HG03064 (cell line): ENCODE measurements around the gene MLYCD.
A peak's percentile ranks its signal among the peaks of the same experiment; 100 is the strongest.

Source experiments
- ATAC-seq: cut with Tn5 transposase; IDR thresholded peaks from one replicate; pipeline ENCODE4 v1.9.1; 2021; ENCODE audit warnings: low read depth; ENCODE audit not compliant: unreplicated experiment

The MLYCD gene

GRCh38 chr16:83899272-83899897 lies 470 bp downstream of the MLYCD start:
- ATAC-seq = peak; percentile 46

GRCh38 chr16:83899978-83900377 lies 1.1 kb downstream of the MLYCD start:
- ATAC-seq = no peak

GRCh38 chr16:83900571-83900970 lies 1.7 kb downstream of the MLYCD start:
- no peak for ATAC-seq

- ATAC-seq = no peak
These were observed 2.2 kb downstream of the MLYCD start for GRCh38 chr16:83901101-83901500.

- no peak for ATAC-seq
These were observed 4.8 kb downstream of the MLYCD start for GRCh38 chr16:83903751-83904150.

- ATAC-seq = no peak
These were observed 7.8 kb downstream of the MLYCD start for GRCh38 chr16:83906683-83907082.

- ATAC-seq = no peak
These were observed 8.2 kb downstream of the MLYCD start for GRCh38 chr16:83907111-83907510.

- ATAC-seq = no peak
These were observed 8.8 kb downstream of the MLYCD start for GRCh38 chr16:83907631-83908250.

- no peak for ATAC-seq
These were observed 9.9 kb downstream of the MLYCD start for GRCh38 chr16:83908798-83909197.

- no peak for ATAC-seq
These were observed 12.4 kb downstream of the MLYCD start for GRCh38 chr16:83911290-83911689.

GRCh38 chr16:83912519-83913244 lies 13.8 kb downstream of the MLYCD start:
- ATAC-seq = no peak

- no peak for ATAC-seq
These were observed 14.3 kb downstream of the MLYCD start for GRCh38 chr16:83913245-83913633.

GRCh38 chr16:83914091-83914710 lies 15.3 kb downstream of the MLYCD start:
- ATAC-seq = no peak

- no peak for ATAC-seq
These were observed 16.2 kb downstream of the MLYCD start for GRCh38 chr16:83915081-83915480.

GRCh38 chr16:83915491-83915890 lies 16.6 kb downstream of the MLYCD start:
- no peak for ATAC-seq

GRCh38 chr16:83917152-83918120 lies 18.5 kb downstream of the MLYCD start:
- ATAC-seq = no peak

- ATAC-seq = no peak
These were observed 22.1 kb downstream of the MLYCD start for GRCh38 chr16:83920894-83921491.

GRCh38 chr16:83923581-83924365 lies 24.9 kb downstream of the MLYCD start:
- no peak for ATAC-seq

- no peak for ATAC-seq
These were observed 25.8 kb downstream of the MLYCD start for GRCh38 chr16:83924686-83925085.
